ENCODE data around the gene GALK1. TPM values are rescaled to one million over a fixed set of nuclear protein-coding genes. Genes with fewer than 3 reads are reported as not detected.
A peak's percentile ranks its signal among the peaks of the same experiment; 100 is the strongest.

Gene GALK1
- total and polyA plus RNA-seq, 2 of the 13 experiments (the other 11 are each of a cell fraction or from before 2014, with no cell fraction given) = 59.9 to 93.6 TPM

- TF ChIP-seq ZFP91 (CRISPR knock-in tag; IDR thresholded peaks at IDR 0.05; ENCODE audit: borderline replicate concordance) (no peak; the same call in none of the 2 replicates), MYC (CRISPR knock-in tag; IDR thresholded peaks at IDR 0.05; ENCODE audit: borderline replicate concordance) (peak; percentile 92), RBM22 (optimal IDR thresholded peaks at IDR 0.05; ENCODE audit: low read length) (no peak), SALL2 (CRISPR knock-in tag; IDR thresholded peaks at IDR 0.05) (peak; percentile 96; the same call in 1 of the 2 replicates), ZNF644 (CRISPR knock-in tag; IDR thresholded peaks at IDR 0.05; ENCODE audit: low read depth) (no peak), NKX3-1 (CRISPR knock-in tag; IDR thresholded peaks at IDR 0.05) (peak; percentile 33; the same call in 1 of the 2 replicates), ZNF781 (CRISPR knock-in tag; IDR thresholded peaks at IDR 0.05; ENCODE audit: borderline replicate concordance, not compliant biosample characterization) (no peak), PHF20 (CRISPR knock-in tag; IDR thresholded peaks at IDR 0.05) (peak; percentile 40; the same call in 1 of the 2 replicates), MYNN (CRISPR knock-in tag; IDR thresholded peaks at IDR 0.05; ENCODE audit: low read depth) (no peak), SNAPC4 (CRISPR knock-in tag; IDR thresholded peaks at IDR 0.05) (0 out of 2 replicates have a peak, but pooled peaks have one; percentile 54), TFAP4 (IDR thresholded peaks at IDR 0.05; ENCODE audit: borderline replicate concordance, low read depth) (no peak), ZNF24 (IDR thresholded peaks at IDR 0.05) (no peak), MXD1 (CRISPR knock-in tag; IDR thresholded peaks at IDR 0.05) (peak; percentile 72; the same call in 1 of the 2 replicates), ZSCAN9 (CRISPR knock-in tag; IDR thresholded peaks at IDR 0.05; ENCODE audit: borderline replicate concordance) (no peak)
Observed at GRCh38 chr17:75753514-75754377, 11.2 kb downstream of the GALK1 start (continued).

All from HepG2 (cell line).